Measurements from ENCODE around the gene NHS. TPM values are rescaled to one million over a fixed set of nuclear protein-coding genes. Genes with fewer than 3 reads are reported as not detected.
A peak's percentile ranks its signal among the peaks of the same experiment; 100 is the strongest.

Gene NHS
- polyA plus RNA-seq, 2 of the 4 experiments (the other 2 are of a cell fraction), result 3.6 to 5.0 TPM

- no peaks in the 10 kb centered on the region for H3K9me3 ChIP-seq
- TF ChIP-seq ZSCAN20 (CRISPR knock-in tag; IDR thresholded peaks at IDR 0.05), result no peak
- no peak for TF ChIP-seq ZFP36 (IDR thresholded peaks at IDR 0.05; ENCODE audit: borderline replicate concordance, partially characterized antibody)
- TF ChIP-seq SREBF2 (IDR thresholded peaks at IDR 0.05), result no peak
- no peak for TF ChIP-seq HOXB13 (CRISPR knock-in tag; IDR thresholded peaks at IDR 0.05; ENCODE audit: low read depth)
- no peak for TF ChIP-seq JUN (IDR thresholded peaks at IDR 0.05)
- TF ChIP-seq EHMT2 (IDR thresholded peaks at IDR 0.05; ENCODE audit: low read depth), result no peak
- no peak for TF ChIP-seq CBX2 (IDR thresholded peaks at IDR 0.05; ENCODE audit: borderline replicate concordance, low read depth)
- no peak for TF ChIP-seq CHD4 (IDR thresholded peaks at IDR 0.05; ENCODE audit: borderline replicate concordance)
- TF ChIP-seq BCL3 (IDR thresholded peaks at IDR 0.05), result no peak
- TF ChIP-seq HDAC2 (IDR thresholded peaks at IDR 0.05), result no peak
- TF ChIP-seq REST (IDR thresholded peaks at IDR 0.05), result no peak
- TF ChIP-seq PBX3 (IDR thresholded peaks at IDR 0.05), result no peak
- no peak for TF ChIP-seq FOSL2 (IDR thresholded peaks at IDR 0.05)
- TF ChIP-seq FOSL2 (CRISPR knock-in tag; IDR thresholded peaks at IDR 0.05), result no peak
- no peak for TF ChIP-seq PHF8 (IDR thresholded peaks at IDR 0.05; ENCODE audit: borderline replicate concordance, low read depth)
- no peak for TF ChIP-seq E2F6 (IDR thresholded peaks at IDR 0.05; ENCODE audit: borderline replicate concordance, low read depth)
- TF ChIP-seq BHLHE40 (IDR thresholded peaks at IDR 0.05; ENCODE audit: low read depth, low read length), result no peak
- TF ChIP-seq MAFK (IDR thresholded peaks at IDR 0.05; ENCODE audit: partially characterized antibody), result no peak
- TF ChIP-seq HOXB5 (CRISPR knock-in tag; IDR thresholded peaks at IDR 0.05), result no peak
- no peak for TF ChIP-seq FOXS1 (CRISPR knock-in tag; IDR thresholded peaks at IDR 0.05)
- no peak for TF ChIP-seq MAZ (IDR thresholded peaks at IDR 0.05; ENCODE audit: borderline replicate concordance, low read depth, low read length)
- ChIA-PET CTCF (interaction anchor here (0.9 kb wide), 1 partner anchor 9 kb away, joined by 4 read pairs; no protein-coding TSS in a partner anchor), POLR2A (no interaction called here)
- no peak overlapping the region for H3K4me3 ChIP-seq
- ATAC-seq, result no peak
- no peak for FAIRE-seq
- H3K27ac ChIP-seq, result no peak overlapping the region
- peaks cover 13% of the 10 kb centered on the region; the same call in 2 of the 3 replicates for H3K4me1 ChIP-seq
- WGBS (ENCODE audit: missing lambda C conversion rate), result 44% methylated on average over 5 of the region's 5 CpGs
- H3K4me2 ChIP-seq, result peak overlapping the region; percentile 80
- no peak for DNase-seq (ENCODE audit: low read depth in 1 of 2, low spot score in 1 of 2)
Measured at GRCh38 chrX:17735406-17735805, 360.4 kb downstream of the NHS start.

GRCh38 chrX:17736478-17736855, 361.5 kb downstream of the NHS start:
- Histone ChIP-seq H3K4me3 (peak overlapping the region; percentile 52), H3K4me1 (peaks cover 13% of the 10 kb centered on the region; the same call in 2 of the 3 replicates), H3K4me2 (peak overlapping the region; percentile 80), H3K27ac (peak overlapping the region; percentile 68 to 86), H3K9me3 (no peaks in the 10 kb centered on the region)
- no peak for DNase-seq (ENCODE audit: low read depth in 1 of 2, low spot score in 1 of 2)
- no peak for ATAC-seq
- TF ChIP-seq RNF2 (IDR thresholded peaks at IDR 0.05; ENCODE audit: borderline replicate concordance, low read depth) (no peak), HDAC2 (IDR thresholded peaks at IDR 0.05) (peak; percentile 68; the same call in 1 of the 2 replicates), RFX5 (IDR thresholded peaks at IDR 0.05) (no peak), CBX2 (IDR thresholded peaks at IDR 0.05; ENCODE audit: borderline replicate concordance, low read depth) (no peak), ESRRA (IDR thresholded peaks at IDR 0.05; ENCODE audit: borderline replicate concordance, low read length) (no peak), KDM1A (IDR thresholded peaks at IDR 0.05; ENCODE audit: low read depth) (peak; percentile 94), NR3C1 (IDR thresholded peaks at IDR 0.05) (no peak), EP300 (IDR thresholded peaks at IDR 0.05) (no peak), PBX3 (IDR thresholded peaks at IDR 0.05) (no peak), GATA3 (IDR thresholded peaks at IDR 0.05; ENCODE audit: borderline replicate concordance) (no peak)
- POLR2A ChIA-PET, result interaction anchor here (0.7 to 0.8 kb wide), 2 partner anchors 27 to 76 kb away, joined by 4 to 10 read pairs; no protein-coding TSS in a partner anchor
- peak; percentile 54 for FAIRE-seq
- 73% methylated on average over 4 of the region's 5 CpGs for WGBS (ENCODE audit: missing lambda C conversion rate)
- CTCF ChIA-PET, result interaction anchor here (0.9 kb wide), 1 partner anchor 10 kb away, joined by 4 read pairs; no protein-coding TSS in a partner anchor

All from A549 (cell line).